Smooth muscle cell (in vitro differentiated cells): Measurements from ENCODE around the gene CYP51A1. TPM values are rescaled to one million over a fixed set of nuclear protein-coding genes. Genes with fewer than 3 reads are reported as not detected.
"Not testable (repeated sequence)": the region's sequence is repeated elsewhere in the genome, so short reads cannot be mapped to it uniquely, and the experiment has no call there.

ENCODE experiments used
- DNase-seq: peaks from one replicate; lab custom pipeline; 2025; ENCODE audit not compliant: unreplicated experiment; lab: John Stamatoyannopoulos, UW
- H2AFZ ChIP-seq: fragments of 200-600 bp; sonication (generic); 2 replicates; pipeline ENCODE4 v1.6.0; 2016; ENCODE audit warnings: antibody characterized with exemption, low read depth, mild to moderate bottlenecking
- H3F3A ChIP-seq: fragments of 200-600 bp; sonication (generic); 2 replicates; pipeline ENCODE4 v1.6.0; 2017; ENCODE audit warnings: antibody characterized with exemption, low read depth
- H3K27ac ChIP-seq: fragments of 200-600 bp; sonication (generic); 2 replicates; pipeline ENCODE4 v1.5.1; 2016; ENCODE audit warnings: low read depth, mild to moderate bottlenecking
- H3K27me3 ChIP-seq: fragments of 200-600 bp; sonication (generic); 2 replicates; pipeline ENCODE4 v1.6.1; 2016; ENCODE audit warnings: low read depth, mild to moderate bottlenecking
- H3K36me3 ChIP-seq: fragments of 200-600 bp; sonication (generic); 2 replicates; pipeline ENCODE4 v1.5.1; 2016; ENCODE audit warnings: low read depth
- H3K4me1 ChIP-seq: fragments of 200-600 bp; sonication (generic); 2 replicates; pipeline ENCODE4 v1.5.1; 2016; ENCODE audit warnings: low read depth
- H3K4me2 ChIP-seq: fragments of 200-600 bp; sonication (generic); 2 replicates; pipeline ENCODE4 v1.6.0; 2016; ENCODE audit warnings: mild to moderate bottlenecking
- H3K4me3 ChIP-seq: fragments of 200-600 bp; sonication (generic); 2 replicates; pipeline ENCODE4 v1.5.1; 2016; ENCODE audit warnings: mild to moderate bottlenecking
- H3K79me2 ChIP-seq: fragments of 200-600 bp; sonication (generic); 2 replicates; pipeline ENCODE4 v1.6.0; 2016; ENCODE audit warnings: low read depth, mild to moderate bottlenecking
- H3K9ac ChIP-seq: fragments of 200-600 bp; sonication (generic); 2 replicates; pipeline ENCODE4 v1.6.0; 2016; ENCODE audit warnings: low read depth
- H3K9me3 ChIP-seq: fragments of 200-600 bp; sonication (generic); replicated peaks from 2 replicates; pipeline ENCODE4 v1.5.1; 2016; ENCODE audit warnings: low read depth
- H4K20me1 ChIP-seq: fragments of 200-600 bp; sonication (generic); 2 replicates; pipeline ENCODE4 v1.6.0; 2016; ENCODE audit warnings: low read depth
- CTCF ChIP-seq: fragments of 200-600 bp; sonication (generic); IDR thresholded peaks from 2 replicates; pipeline ENCODE4 v1.5.1; 2017; ENCODE audit warnings: borderline replicate concordance, mild to moderate bottlenecking, antibody characterized with exemption; ENCODE audit not compliant: insufficient read depth, poor library complexity, severe bottlenecking
- WGBS: methylation state at CpG from one replicate; pipeline ENCODE4 v1.1.7; 2016; ENCODE audit warnings: low lambda C conversion rate; 5-methylcytosine and 5-hydroxymethylcytosine counted together
- polyA plus RNA-seq: library from polyadenylated mRNA; unstranded; fragments of >200 nt; fragmentation: Nextera tagmentation; extraction: Ambion mirVana; gene quantifications from 2 replicates; pipeline ENCODE4 v1.2.1, GENCODE V29; 2016
- total RNA-seq: library from RNA; depleted of rRNA; stranded (reverse); fragments of >200 nt; gene quantifications from 2 replicates; pipeline ENCODE4 v1.2.3, GENCODE V29; 2014

Gene CYP51A1
- total and polyA plus RNA-seq, 2 experiments from 2014 or later, result 87.9 to 104 TPM

GRCh38 chr7:92115821-92116220 is 18.5 kb downstream of the CYP51A1 start:
- 96% methylated on average over 5 of the region's 5 CpGs for WGBS
- Histone ChIP-seq H3K27ac (no peak overlapping the region), H3F3A (peaks cover 2% of the 10 kb centered on the region), H4K20me1 (peaks cover 68% of the 10 kb centered on the region), H2AFZ (no peak overlapping the region), H3K36me3 (peaks cover 6% of the 10 kb centered on the region), H3K27me3 (no peaks in the 10 kb centered on the region), H3K4me3 (no peak overlapping the region), H3K9ac (no peak overlapping the region), H3K9me3 (no peaks in the 10 kb centered on the region), H3K4me1 (no peaks in the 10 kb centered on the region), H3K4me2 (no peak overlapping the region), H3K79me2 (peaks cover 46% of the 10 kb centered on the region)
- no peak for TF ChIP-seq CTCF
- no peak for DNase-seq

GRCh38 chr7:92110857-92111256 is 23.4 kb downstream of the CYP51A1 start:
- H3K9me3 ChIP-seq, result no peaks in the 10 kb centered on the region
- no peak overlapping the region for H3K4me3 ChIP-seq
- TF ChIP-seq CTCF, result no peak
- H3K36me3 ChIP-seq, result peaks cover 11% of the 10 kb centered on the region
- WGBS, result 92% methylated on average over 2 of the region's 2 CpGs
- no peaks in the 10 kb centered on the region for H3K27me3 ChIP-seq
- H2AFZ ChIP-seq, result no peak overlapping the region
- H3F3A ChIP-seq, result peaks cover 2% of the 10 kb centered on the region
- no peaks in the 10 kb centered on the region for H3K4me1 ChIP-seq
- H3K9ac ChIP-seq, result no peak overlapping the region
- H3K4me2 ChIP-seq, result no peak overlapping the region
- H3K79me2 ChIP-seq, result no peaks in the 10 kb centered on the region
- H4K20me1 ChIP-seq, result peaks cover 27% of the 10 kb centered on the region
- H3K27ac ChIP-seq, result no peak overlapping the region
- no peak for DNase-seq

DNA sequence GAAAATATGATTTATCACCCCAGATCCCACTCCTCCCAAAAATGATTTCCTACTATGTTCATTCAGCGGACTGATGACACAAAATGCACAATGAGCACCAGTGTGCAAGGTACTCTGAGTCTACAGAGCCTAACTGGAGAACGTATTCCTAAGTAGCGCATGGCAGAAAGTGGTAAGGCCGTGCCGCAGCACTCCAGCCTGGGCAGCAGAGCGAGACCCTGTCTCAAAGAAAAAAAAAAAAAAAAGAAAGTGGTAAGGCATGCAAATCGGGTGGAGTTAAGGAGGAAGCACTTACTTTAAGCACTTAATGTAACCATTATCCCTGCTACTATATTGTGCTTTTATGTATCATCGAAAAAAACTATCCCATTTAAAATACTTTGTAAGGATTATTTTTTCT is 25.5 kb downstream of the CYP51A1 start:
- no peak for DNase-seq
- H3K4me1 ChIP-seq, result no peaks in the 10 kb centered on the region
- peaks cover 10% of the 10 kb centered on the region for H3K36me3 ChIP-seq
- TF ChIP-seq CTCF, result no peak
- H3K4me3 ChIP-seq, result no peak overlapping the region
- H2AFZ ChIP-seq, result no peak overlapping the region
- H3K79me2 ChIP-seq, result no peaks in the 10 kb centered on the region
- no peaks in the 10 kb centered on the region for H3K9me3 ChIP-seq
- 97% methylated on average over 8 of the region's 8 CpGs for WGBS
- H3F3A ChIP-seq, result peaks cover 2% of the 10 kb centered on the region
- H3K27ac ChIP-seq, result no peak overlapping the region
- peaks cover 10% of the 10 kb centered on the region for H4K20me1 ChIP-seq
- H3K4me2 ChIP-seq, result no peak overlapping the region
- H3K27me3 ChIP-seq, result no peaks in the 10 kb centered on the region
- no peak overlapping the region for H3K9ac ChIP-seq

DNA sequence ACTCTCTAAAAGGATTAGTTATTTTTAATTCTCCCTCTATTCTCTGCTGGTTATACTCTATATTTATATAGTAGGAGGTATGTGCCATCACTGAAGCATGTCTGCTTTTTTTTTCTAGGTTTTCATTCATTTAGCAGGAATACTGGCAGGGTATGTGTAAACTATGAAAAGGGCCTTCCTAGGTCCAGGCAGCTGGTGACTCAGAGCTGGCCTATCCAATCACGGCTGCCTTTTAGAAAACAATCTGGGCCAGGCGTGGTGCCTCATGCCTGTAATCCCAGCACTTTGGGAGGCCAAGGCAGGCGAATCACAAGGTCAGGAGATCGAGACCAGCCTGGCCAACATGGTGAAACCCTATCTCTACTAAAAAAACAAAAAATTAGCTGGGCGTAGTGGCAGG is 31.4 kb downstream of the CYP51A1 start:
- H3K36me3 ChIP-seq, result peaks cover 21% of the 10 kb centered on the region
- H3K9me3 ChIP-seq, H3K4me3 ChIP-seq, H3K9ac ChIP-seq, H4K20me1 ChIP-seq, H3K27me3 ChIP-seq, H3K4me2 ChIP-seq, H3K79me2 ChIP-seq, H2AFZ ChIP-seq, DNase-seq, H3K27ac ChIP-seq, H3F3A ChIP-seq, H3K4me1 ChIP-seq: not testable (repeated sequence)
- WGBS, result 87% methylated on average over 5 of the region's 5 CpGs
